Stimulated activated effector memory CD8-positive, alpha-beta T cell treated with anti-CD3 and anti-CD28 coated beads, Interleukin-12 subunit alpha, Interleukin-12 subunit beta, amount 100 ng/mL, for 72 hours (primary cell): ENCODE results near the gene EDN3.
"Not testable (repeated sequence)": the region's sequence is repeated elsewhere in the genome, so short reads cannot be mapped to it uniquely, and the experiment has no call there.

ENCODE experiments used
- ATAC-seq: fragments of 150-1000 bp; cut with Tn5 transposase; 2 replicates; pipeline ENCODE4 v1.10.0; 2021
- DNase-seq, 2 donors: peaks; one replicate each; pipeline ENCODE4 v3.0.0; 2021 to 2022; ENCODE audit warnings: low spot score in 2 of 2
- H3K27ac Mint-ChIP-seq: one replicate; pipeline ENCODE4 v1.8.0; 2022; ENCODE audit warnings: mild to moderate bottlenecking, mixed read lengths
- H3K36me3 Mint-ChIP-seq: one replicate; pipeline ENCODE4 v1.8.0; 2022; ENCODE audit warnings: mild to moderate bottlenecking, mixed read lengths
- H3K4me1 Mint-ChIP-seq: one replicate; pipeline ENCODE4 v1.8.0; 2022; ENCODE audit warnings: mixed read lengths
- H3K4me3 Mint-ChIP-seq: one replicate; pipeline ENCODE4 v1.8.0; 2022; ENCODE audit warnings: mild to moderate bottlenecking, mixed read lengths
- H3K9me3 Mint-ChIP-seq: one replicate; pipeline ENCODE4 v1.8.0; 2022; ENCODE audit warnings: mixed read lengths

Gene EDN3

DNA sequence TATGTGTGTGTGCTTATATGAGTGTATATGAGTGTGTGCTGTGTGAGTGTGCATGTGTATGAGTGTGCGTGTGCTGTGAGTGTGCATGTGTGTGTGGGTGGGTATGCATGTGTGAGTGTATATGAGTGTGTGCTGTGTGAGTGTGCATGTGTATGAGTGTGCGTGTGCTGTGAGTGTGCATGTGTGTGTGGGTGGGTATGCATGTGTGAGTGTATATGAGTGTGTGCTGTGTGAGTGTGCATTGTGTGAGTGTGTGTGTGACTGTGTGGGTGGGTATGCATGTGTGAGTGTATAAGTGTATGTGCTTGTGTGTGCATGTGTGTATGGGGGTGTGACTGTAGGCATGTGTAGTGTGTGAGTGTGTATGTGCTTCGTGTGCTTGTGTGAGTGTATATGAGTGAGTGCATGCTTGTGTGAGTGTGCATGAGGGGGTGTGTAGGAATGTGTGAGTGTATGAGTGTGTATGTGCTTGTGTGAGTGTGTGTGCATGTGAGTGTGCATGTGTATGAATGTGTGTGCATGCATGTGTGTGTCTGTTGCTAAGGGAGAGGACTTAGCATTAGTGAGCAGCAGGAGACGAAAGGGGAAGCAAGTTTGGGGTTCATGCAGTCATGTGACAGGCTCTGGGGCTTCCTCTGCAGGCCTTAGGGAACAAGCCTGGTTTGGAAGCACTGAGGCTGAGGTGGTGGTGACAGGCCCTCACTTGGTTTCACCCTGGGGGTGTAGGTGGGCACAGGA is 41.0 kb downstream of the EDN3 start:
- not testable (repeated sequence) for DNase-seq, H3K4me1 Mint-ChIP-seq, H3K27ac Mint-ChIP-seq, H3K4me3 Mint-ChIP-seq, H3K9me3 Mint-ChIP-seq, ATAC-seq, H3K36me3 Mint-ChIP-seq

DNA sequence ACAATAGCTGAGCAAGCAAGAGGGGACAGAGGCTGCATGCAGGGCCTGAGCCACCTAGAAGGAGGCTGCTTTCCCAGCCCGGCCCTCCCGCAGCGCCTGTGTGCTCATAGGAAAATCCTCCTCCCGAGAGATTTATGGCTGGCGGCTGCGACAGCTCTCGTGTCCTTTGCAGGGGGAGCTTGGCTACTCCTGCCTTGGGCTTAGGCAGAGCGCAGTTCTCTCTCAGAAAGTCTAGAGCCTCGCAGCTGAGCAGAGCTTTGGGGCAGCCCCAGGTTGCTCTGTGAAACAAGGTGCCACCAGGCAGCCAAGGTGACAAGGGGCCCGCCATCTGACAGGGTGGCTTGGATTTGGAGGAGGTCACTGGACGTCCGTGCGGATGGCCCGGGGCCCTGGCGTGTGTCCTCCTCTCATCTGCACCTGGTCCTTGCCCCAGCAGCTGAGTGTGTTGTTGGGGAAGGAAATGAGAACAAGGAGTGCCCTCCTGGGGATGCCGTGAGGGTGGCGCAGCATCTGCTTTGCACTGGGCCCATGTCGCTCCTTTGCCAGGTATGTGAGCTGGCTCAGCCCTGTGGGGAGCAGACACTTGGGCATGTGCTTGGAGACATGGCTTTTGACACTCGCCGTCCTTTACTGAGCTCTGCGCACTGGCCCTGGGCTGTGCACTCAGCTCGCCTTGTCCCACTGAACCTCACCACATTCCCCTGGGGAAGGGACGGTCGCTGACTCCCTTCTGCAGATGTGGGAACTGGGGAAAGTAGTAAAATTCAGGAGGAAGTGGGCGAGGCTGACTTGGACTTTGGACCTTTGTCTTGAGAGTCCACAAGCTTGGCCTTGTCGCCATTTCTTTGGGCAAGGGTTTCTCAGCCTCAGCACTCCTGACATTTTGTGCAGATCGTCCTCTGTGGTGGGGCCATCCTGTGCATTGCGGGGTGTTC is 41.9 kb downstream of the EDN3 start:
- DNase-seq (no peak), ATAC-seq (no peak)
- Mint-ChIP-seq H3K36me3 (no peaks in the 10 kb centered on the region), H3K4me1 (no peaks in the 10 kb centered on the region), H3K27ac (no peak overlapping the region), H3K4me3 (no peak overlapping the region), H3K9me3 (no peaks in the 10 kb centered on the region)

DNA sequence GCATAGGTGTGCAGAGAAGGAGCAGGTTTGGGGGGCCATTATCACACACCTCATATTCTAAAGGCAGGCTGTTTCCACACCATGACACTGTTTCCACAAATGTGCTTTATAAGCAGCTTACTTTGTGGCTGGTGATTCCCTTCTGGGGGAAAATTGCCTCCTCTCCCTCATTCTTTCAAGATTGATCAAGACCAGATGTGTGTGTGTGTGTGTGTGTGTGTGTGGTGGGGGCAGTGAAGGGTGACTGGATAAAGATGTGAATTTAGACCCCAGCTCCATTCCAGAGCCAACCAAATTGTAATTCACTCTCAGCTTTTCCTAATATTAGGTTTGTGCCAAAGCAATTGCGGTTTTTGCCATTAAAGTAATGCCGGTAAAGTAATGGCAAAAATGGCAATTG is 45.6 kb downstream of the EDN3 start:
- DNase-seq (no peak), ATAC-seq (no peak)
- H3K36me3 Mint-ChIP-seq = no peaks in the 10 kb centered on the region
- H3K9me3 Mint-ChIP-seq = no peaks in the 10 kb centered on the region
- H3K4me1 Mint-ChIP-seq = no peaks in the 10 kb centered on the region
- H3K4me3 Mint-ChIP-seq = no peak overlapping the region
- no peak overlapping the region for H3K27ac Mint-ChIP-seq

DNA sequence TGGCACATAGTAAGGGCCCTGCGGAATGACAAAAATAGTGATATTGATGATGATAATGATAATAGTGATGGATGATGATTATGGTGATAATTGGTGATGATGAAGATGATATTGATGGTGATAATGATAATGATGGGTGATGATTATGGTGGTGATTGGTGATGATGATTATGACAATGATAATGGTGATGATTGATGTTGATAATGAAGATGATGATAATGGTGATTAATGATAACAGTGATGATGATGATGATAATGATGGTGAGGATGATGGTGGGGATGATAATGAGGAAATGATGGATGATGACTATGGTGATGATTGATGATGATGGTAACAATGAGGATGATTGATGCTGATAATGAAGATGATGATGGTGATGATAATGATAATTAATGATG is 48.9 kb downstream of the EDN3 start:
- Mint-ChIP-seq H3K9me3 (no peaks in the 10 kb centered on the region), H3K4me1 (peaks cover 15% of the 10 kb centered on the region), H3K4me3 (no peak overlapping the region), H3K36me3 (no peaks in the 10 kb centered on the region), H3K27ac (no peak overlapping the region)
- ATAC-seq (no peak), DNase-seq (no peak)

DNA sequence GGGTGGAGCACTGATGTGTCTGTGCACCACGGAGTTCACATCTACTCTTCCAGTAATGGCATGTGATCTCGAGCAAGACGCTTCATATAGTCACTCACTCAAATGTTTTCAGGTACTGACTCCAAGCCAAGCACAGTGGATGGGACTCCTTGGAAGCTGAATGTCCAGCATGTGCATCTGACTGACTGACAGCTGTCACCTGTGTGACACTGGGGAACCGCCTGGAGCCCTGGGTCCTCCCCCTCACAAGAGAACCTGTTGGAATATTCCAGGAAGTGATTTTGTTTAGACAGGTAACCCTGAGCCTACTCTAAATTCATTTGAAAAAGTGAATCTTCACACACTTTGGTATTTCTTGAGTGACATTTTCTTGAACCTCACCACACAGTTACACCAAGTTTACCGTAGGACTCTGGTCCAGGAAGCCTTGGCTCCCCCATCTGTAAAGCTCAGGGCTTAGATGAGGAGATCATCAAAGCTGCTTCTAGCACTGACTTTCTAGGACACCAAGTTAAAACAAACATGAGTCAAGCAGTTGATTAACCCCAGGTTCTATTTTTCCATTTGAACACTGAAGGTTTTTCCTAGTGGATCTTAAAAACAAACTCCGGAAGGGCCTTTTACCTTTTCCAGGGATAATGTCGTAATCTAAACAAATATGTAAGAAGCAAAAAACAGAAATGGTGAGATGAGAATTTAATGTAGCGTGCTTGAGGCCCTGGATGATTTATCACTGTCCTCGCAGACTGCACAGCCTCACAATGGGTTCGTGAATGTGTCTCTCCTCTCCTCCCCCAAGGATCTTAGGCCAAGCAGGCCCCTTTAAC is 50.1 kb downstream of the EDN3 start:
- Mint-ChIP-seq H3K4me1 (peaks cover 15% of the 10 kb centered on the region), H3K4me3 (no peak overlapping the region), H3K9me3 (no peaks in the 10 kb centered on the region), H3K27ac (no peak overlapping the region), H3K36me3 (no peaks in the 10 kb centered on the region)
- ATAC-seq (no peak), DNase-seq (no peak)

DNA sequence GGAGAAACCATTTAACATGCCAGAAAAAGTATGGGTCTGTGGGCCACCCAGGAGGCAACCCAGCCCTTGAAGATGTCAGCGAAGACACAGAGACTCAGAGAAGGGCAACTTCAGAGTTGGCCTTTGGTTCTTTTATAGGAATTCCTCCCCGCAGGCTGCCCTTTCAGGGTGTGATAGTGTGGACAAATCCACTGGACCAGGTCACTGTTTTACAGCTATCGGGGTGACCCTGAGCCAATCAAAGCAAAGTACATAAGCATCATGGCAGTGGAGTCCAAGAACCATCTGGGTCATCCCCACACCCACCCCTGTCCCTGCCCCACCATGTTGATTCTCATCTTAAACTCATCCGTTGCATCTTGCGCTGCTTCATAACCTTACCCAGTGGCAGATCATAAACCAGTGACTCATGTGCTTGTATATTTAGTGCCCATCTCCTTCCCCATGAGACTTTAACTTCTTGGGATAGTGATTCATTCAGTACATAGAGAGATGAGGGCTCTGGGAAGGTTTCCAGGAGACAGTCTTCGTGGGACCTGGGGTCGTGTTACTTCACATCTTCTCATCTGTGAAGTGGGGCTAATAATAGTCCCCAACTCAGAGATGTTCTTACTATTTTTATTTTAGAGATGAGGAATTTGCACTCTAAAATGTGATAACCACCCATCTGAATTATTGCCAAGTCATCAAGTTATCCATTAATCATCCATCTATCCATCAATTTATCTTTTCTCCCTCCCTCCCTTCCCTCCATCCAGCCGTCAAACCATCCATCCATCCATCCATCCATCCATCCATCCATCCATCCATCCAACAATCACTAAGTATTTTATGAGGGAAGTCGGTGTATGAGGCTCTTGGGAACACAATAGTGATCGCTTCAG is 51.0 kb downstream of the EDN3 start:
- ATAC-seq (no peak), DNase-seq (no peak)
- Mint-ChIP-seq H3K4me1 (peaks cover 15% of the 10 kb centered on the region), H3K36me3 (no peaks in the 10 kb centered on the region), H3K27ac (peak overlapping the region; percentile 41), H3K9me3 (no peaks in the 10 kb centered on the region), H3K4me3 (no peak overlapping the region)

DNA sequence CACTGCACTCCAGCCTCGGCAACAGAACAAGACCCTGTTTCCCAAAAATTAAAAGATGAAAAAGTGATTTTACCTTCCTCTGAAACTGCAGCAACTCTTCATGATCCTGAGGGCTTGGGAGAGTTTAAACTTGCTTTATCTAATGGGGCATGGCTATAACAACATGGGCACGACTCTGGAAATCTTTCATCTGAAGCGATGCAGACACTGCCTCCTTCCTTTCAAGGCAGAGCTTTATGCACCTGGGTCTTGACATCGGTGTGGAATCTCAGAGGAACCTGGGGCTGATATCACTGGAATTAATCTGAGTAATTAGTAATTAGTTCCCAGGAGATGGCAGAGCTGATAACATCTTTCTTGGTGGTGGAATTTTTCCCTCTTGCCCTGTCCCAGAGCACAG is 52.1 kb downstream of the EDN3 start:
- H3K4me1 Mint-ChIP-seq = peaks cover 15% of the 10 kb centered on the region
- no peak overlapping the region for H3K27ac Mint-ChIP-seq
- no peak for ATAC-seq

DNA sequence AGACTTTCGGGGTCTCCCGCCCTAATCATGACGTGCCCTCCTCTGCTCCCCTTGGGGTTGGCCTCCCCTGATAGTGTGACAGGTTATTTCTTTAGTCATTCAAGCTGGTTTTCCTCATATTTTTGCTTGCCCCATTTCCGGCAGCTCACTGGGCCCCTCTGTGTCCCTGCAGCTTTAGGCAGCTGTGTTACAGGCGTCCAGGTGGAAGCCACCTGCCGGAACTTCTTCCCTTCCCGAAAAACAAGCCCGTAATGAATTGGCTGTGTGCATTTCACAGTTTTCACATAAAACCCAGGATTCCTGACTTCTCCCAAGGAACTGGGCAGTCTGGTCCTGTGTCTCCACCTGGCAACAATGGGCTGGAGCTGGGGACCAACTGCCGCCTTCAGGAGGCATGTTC is 52.6 kb downstream of the EDN3 start:
- no peak for ATAC-seq
- H3K36me3 Mint-ChIP-seq = no peaks in the 10 kb centered on the region

More for the DNA sequence above, 52.1 kb downstream of the EDN3 start:
- no peak for DNase-seq
- Mint-ChIP-seq H3K4me3 (no peak overlapping the region), H3K9me3 (no peaks in the 10 kb centered on the region), H3K36me3 (no peaks in the 10 kb centered on the region)

DNA sequence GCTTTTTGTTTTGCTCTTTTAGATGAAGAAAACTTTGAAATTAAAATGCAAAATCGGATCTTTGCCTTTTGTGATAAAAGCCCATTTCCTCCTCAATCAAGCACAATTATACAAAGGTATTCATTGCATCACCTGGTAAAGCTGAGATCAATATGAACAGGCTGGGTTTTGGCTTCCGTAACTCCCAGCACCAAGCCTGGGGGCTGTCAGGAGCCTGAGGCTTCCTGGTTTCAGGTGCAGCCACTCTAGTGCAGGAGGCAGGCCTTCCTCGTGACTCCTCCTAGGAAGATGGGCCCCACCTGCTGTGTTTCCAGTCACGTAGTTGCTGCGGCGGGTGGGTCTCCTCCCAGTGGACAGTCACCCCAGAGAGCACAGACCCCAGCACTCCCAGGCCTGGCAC is 54.0 kb downstream of the EDN3 start:
- DNase-seq (no peak), ATAC-seq (no peak)
- H3K4me1 Mint-ChIP-seq = peaks cover 15% of the 10 kb centered on the region
- H3K36me3 Mint-ChIP-seq = no peaks in the 10 kb centered on the region
- H3K4me3 Mint-ChIP-seq = no peak overlapping the region
- H3K9me3 Mint-ChIP-seq = no peaks in the 10 kb centered on the region
- H3K27ac Mint-ChIP-seq = no peak overlapping the region

More for the DNA sequence above, 52.6 kb downstream of the EDN3 start:
- Mint-ChIP-seq H3K27ac (no peak overlapping the region), H3K4me3 (no peak overlapping the region), H3K4me1 (peaks cover 15% of the 10 kb centered on the region), H3K9me3 (no peaks in the 10 kb centered on the region)
- DNase-seq = no peak

DNA sequence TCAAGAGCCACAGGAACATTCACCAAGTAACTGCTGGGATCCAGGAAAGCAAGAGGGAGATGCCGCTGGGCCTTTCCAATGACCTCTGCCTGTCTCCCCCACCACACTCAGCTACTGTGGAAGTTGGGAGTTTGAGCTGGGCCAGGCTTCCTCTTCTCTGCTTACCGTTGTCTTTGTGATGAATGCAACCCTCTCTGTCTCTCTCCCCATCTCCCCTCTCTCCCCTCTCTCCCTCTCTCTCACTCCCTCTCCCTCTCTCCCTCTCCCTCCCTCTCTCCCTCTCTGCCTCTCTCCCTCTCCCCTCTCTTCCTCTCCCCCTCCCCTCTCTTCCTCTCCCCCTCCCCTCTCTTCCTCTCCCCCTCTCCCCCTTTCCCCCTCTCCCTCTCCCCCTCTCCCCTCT is 54.8 kb downstream of the EDN3 start:
- Mint-ChIP-seq H3K4me3 (no peak overlapping the region), H3K36me3 (no peaks in the 10 kb centered on the region), H3K9me3 (no peaks in the 10 kb centered on the region), H3K4me1 (peaks cover 15% of the 10 kb centered on the region), H3K27ac (no peak overlapping the region)
- no peak for DNase-seq
- ATAC-seq = no peak

DNA sequence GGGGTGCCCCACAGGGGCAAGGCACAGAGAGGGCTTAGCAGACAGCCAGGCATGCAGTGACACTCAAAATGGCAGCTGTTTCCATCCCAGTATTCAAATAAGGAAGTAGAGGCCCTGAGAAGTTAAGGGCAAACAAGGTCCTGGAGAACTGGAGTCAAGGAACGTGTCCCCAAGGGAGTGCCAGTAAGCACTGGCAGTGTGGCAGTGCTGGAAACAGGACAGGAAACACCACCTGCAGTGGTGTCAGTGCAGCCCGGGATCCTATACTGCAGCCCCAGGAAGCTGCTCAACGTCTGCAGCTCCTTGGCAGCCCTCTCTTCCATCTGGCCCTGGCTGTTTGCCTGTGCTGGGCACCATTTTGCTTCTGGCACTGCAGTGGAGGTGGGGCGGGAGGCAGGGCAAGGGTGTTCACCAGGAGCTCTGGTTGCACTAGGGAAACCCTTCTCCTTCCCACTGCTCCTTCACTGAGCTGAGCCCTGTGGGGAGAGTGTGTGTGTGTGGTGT is 56.3 kb downstream of the EDN3 start:
- Mint-ChIP-seq H3K36me3 (no peaks in the 10 kb centered on the region), H3K4me3 (no peak overlapping the region), H3K4me1 (peaks cover 14% of the 10 kb centered on the region), H3K9me3 (no peaks in the 10 kb centered on the region), H3K27ac (no peak overlapping the region)
- ATAC-seq = no peak
- no peak for DNase-seq

DNA sequence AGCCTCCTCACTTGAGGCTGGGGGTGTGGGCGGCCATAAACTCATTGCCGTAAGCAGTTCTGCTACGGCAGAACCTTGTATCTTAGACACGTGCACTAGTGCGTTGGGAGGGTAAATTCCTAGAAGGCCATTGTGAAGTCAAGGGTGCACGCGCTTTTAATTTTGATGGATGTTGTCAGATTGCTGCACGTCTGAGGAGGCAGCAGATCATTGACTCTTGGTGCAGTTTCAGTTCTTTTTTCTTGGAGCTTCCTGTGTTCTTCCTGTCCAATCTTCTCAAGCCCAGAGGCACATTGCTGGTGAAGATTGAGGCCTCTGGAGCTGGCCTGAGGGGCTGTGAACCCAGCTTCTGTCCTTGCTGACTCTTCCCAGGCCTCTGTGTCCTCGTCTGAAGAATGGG is 58.4 kb downstream of the EDN3 start:
- DNase-seq, H3K36me3 Mint-ChIP-seq, H3K4me1 Mint-ChIP-seq, H3K4me3 Mint-ChIP-seq, ATAC-seq, H3K27ac Mint-ChIP-seq, H3K9me3 Mint-ChIP-seq: not testable (repeated sequence)

DNA sequence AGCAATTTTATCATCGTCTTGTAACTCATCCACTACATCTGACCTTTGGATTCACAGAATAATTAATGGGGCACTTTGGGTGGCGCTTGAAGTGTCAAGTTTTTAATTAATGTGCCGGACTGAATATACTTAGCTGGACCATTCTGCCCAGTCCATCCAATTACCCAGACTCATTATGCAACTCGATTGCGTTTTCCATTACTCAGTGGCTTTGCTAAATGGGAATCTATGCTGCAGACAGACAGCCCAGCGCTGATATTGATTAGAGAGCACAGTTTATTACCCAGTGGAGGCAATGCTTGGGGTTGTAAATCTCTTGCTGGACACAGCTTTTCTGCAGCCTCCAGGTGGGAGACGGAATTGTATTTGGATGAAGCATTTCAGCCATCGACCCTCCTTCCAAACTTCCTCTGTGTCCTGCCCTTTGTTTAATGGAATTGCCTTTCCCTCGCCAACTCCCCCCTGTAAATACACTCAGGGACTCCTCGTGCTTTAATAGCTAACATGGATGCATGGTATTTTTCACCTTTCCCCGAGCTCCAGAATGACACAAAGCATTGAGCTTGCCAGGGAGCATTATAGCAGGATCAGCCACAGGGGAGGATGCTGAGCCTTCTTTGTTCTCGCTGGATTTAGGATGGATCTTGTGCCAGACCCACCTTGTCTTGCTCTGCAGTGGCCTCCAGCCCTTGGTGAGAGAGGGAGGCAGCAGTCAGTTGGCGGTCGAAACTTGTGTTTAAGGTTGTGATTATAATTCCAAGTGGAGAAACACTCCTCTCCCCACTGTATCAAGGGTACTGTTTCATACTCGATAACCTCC is 59.7 kb downstream of the EDN3 start:
- ATAC-seq (no peak), DNase-seq (no peak)
- Mint-ChIP-seq H3K9me3 (no peaks in the 10 kb centered on the region), H3K4me1 (no peaks in the 10 kb centered on the region), H3K4me3 (no peak overlapping the region), H3K36me3 (no peaks in the 10 kb centered on the region), H3K27ac (no peak overlapping the region)

DNA sequence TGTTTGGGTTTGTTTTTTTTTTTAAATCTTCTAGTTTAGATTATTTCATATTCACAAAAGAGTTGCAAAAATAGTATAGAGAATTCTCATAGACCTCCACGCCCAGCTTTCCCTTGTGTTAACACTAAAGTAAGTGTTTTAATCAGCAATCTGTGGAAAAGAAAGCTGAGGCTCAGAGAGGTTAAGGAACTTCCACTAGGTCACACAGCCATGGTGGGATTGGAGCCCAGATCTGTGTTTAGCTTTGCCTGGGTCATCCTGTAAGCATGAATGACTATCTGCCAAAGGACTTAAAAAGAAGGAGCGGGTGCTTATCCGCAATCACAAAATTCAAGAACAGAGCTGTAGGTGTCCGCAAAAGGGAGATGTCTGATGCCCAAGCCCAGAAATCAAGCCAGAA is 60.5 kb downstream of the EDN3 start:
- Mint-ChIP-seq H3K36me3 (no peaks in the 10 kb centered on the region), H3K4me3 (no peak overlapping the region), H3K4me1 (no peaks in the 10 kb centered on the region), H3K27ac (no peak overlapping the region), H3K9me3 (no peaks in the 10 kb centered on the region)
- ATAC-seq = no peak
- no peak for DNase-seq
